WI38 (cell line): ENCODE measurements around the gene PADI4.

ENCODE experiments used
- H3K4me3 ChIP-seq: 2 replicates; pipeline ENCODE4 v1.5.1; 2011; ENCODE audit warnings: low read depth, mild to moderate bottlenecking, control low read depth, low read length
- CTCF ChIP-seq: IDR thresholded peaks from 2 replicates; pipeline ENCODE4 v1.5.1; 2012; ENCODE audit warnings: low read depth, mild to moderate bottlenecking, control low read depth, low read length

Gene PADI4

GRCh38 chr1:17351598-17352324 lies 43.8 kb downstream of the PADI4 start:
- no peak overlapping the region for H3K4me3 ChIP-seq
- no peak for TF ChIP-seq CTCF

GRCh38 chr1:17352419-17352909 lies 44.5 kb downstream of the PADI4 start:
- H3K4me3 ChIP-seq: no peak overlapping the region
- TF ChIP-seq CTCF: no peak

- TF ChIP-seq CTCF: no peak
- H3K4me3 ChIP-seq: no peak overlapping the region
Observed at GRCh38 chr1:17355898-17356297, 47.9 kb downstream of the PADI4 start.

- no peak for TF ChIP-seq CTCF
- H3K4me3 ChIP-seq: no peak overlapping the region
Observed at GRCh38 chr1:17356387-17357026, 48.5 kb downstream of the PADI4 start.

GRCh38 chr1:17358557-17358956 lies 50.6 kb downstream of the PADI4 start:
- H3K4me3 ChIP-seq: no peak overlapping the region
- no peak for TF ChIP-seq CTCF

- no peak overlapping the region for H3K4me3 ChIP-seq
- no peak for TF ChIP-seq CTCF
Observed at GRCh38 chr1:17359031-17359430, 51.0 kb downstream of the PADI4 start.

GRCh38 chr1:17359808-17360207 lies 51.8 kb downstream of the PADI4 start:
- H3K4me3 ChIP-seq: no peak overlapping the region
- no peak for TF ChIP-seq CTCF
